ENCODE results near the gene HS6ST1.

DNA sequence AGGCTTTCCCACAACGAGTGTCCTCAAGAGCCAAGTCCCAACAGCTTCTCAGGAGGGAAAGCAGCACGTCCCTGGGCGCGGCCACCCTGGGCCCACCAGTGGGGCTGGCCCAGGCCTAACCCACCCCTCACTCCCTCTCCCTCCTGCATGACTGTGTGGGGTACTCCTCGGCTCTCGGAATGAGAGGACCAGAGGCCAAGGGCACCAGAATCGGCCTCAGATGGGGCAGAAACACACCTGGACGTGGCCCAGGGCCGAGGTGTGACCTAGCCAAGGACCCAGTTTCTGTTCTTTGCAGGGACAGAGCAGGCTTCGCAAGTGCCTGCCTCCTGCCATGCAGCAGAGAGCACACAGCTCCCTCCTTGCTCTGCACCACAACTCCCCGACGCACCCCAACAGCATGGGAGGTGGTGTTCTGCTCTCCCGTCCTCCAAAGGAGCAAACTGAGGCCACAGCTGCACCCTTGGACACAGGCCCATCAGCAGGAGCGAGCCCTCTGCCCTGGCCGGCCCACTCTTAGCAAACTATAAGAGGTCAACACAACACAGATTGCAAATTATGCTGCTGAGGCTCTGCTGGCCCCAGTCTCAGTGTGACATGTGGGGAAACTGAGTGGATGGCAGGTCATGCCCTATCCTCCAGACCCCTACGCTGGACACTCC, 19.7 kb downstream of the HS6ST1 start:
- TF ChIP-seq, protein P1, sequence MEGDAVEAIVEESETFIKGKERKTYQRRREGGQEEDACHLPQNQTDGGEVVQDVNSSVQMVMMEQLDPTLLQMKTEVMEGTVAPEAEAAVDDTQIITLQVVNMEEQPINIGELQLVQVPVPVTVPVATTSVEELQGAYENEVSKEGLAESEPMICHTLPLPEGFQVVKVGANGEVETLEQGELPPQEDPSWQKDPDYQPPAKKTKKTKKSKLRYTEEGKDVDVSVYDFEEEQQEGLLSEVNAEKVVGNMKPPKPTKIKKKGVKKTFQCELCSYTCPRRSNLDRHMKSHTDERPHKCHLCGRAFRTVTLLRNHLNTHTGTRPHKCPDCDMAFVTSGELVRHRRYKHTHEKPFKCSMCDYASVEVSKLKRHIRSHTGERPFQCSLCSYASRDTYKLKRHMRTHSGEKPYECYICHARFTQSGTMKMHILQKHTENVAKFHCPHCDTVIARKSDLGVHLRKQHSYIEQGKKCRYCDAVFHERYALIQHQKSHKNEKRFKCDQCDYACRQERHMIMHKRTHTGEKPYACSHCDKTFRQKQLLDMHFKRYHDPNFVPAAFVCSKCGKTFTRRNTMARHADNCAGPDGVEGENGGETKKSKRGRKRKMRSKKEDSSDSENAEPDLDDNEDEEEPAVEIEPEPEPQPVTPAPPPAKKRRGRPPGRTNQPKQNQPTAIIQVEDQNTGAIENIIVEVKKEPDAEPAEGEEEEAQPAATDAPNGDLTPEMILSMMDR (IDR thresholded peaks at IDR 0.05): no peak
- no peak for TF ChIP-seq POLR2A (IDR thresholded peaks at IDR 0.05)
